Measurements from ENCODE around the gene KDELR3.

GRCh38 chr22:38452373-38453065, 15.4 kb upstream of the KDELR3 start:
- TF ChIP-seq CTCF (IDR thresholded peaks at IDR 0.05) (no peak), POLR2AphosphoS5 (IDR thresholded peaks at IDR 0.05) (no peak), POLR2A (IDR thresholded peaks at IDR 0.05) (no peak), EP300 (IDR thresholded peaks at IDR 0.05; ENCODE audit: low read depth) (no peak)
